HTERT RPE-1 (cell line): ENCODE measurements around the gene MEAK7.

Experiments used
- in situ Hi-C: fragments of 300-500 bp; cut with MboI; formaldehyde crosslinking; loops from 4 replicates; pipeline ENCODE4 v1.14.3; 2020; ENCODE audit warnings: low sequenced_read_pairs

The MEAK7 gene

DNA sequence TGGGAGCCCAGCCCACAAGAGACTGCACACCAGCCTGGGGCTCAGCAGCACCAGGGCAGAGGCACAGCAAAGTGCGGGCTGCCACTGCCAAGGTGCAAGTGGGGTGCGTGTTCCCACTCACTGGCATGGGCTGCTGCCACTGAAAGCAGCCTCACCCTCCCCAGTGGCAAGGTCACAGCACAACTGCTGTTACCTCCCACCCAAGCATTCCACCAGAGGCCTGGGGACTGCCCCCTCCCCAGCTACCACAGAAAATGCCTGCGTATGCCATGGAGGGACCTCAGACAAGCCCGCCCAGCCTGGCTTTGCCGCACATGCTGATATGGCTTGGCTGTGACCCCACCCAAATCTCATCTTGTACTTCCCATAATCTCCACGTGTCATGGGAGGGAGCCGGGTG, 33.1 kb downstream of the MEAK7 start:
- in situ Hi-C loops: no loop called here

DNA sequence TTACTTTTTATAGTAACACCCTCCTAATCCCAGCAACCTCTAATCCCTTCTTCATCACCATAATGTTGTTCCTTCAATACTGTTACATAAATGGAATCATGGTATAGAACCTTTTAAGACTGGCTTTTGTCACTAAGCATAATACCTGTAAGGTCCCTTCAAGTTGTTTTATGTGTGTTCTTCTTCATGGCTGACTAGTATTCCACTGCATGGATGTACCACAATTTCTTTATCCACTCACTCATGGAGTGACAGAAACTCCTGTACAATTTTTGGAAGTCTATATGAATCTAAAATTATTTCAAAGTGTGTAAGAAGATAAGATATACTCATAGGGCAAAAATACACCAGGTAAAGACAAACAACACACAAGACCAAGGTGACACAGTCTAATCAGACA, 36.8 kb downstream of the MEAK7 start:
- in situ Hi-C loops: no loop called here

DNA sequence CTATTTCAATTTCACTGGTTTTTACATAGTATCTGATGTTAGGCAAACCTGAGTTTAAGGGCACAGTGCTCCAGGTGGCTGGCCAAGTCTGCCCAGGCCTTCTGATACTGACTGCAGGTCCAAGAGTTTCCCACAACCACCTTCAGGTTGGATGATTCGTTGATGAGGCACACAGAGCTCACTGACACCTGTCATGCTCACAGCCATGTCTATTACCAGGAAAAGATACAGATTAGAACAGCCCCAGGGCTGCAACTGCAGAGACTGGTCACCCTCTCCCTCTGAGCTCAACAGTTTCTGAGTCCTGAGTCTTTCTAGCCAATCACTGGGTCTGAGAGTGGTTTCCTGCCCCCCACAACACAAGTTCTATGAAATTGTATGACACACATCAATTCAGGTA, 37.2 kb downstream of the MEAK7 start:
- in situ Hi-C loops: no loop called here

DNA sequence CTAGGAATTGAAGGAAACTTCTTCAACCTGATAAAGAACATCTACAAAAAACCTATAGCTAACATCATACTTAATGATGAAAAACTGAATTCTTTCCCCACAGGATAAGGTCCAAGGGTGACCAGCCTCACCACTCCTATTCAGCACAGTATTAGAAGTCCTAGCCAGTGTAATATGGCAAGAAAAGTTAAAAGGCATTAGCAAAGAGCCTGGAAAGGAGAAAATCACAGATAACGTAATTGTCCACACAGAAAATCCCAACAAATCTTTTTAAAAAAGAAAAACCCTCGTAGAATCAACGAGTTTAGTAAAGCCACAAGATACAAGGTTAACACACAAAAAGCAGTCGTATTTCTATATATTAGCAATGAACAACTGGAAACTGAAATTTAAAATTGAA, 37.8 kb downstream of the MEAK7 start:
- in situ Hi-C loops: no loop called here

DNA sequence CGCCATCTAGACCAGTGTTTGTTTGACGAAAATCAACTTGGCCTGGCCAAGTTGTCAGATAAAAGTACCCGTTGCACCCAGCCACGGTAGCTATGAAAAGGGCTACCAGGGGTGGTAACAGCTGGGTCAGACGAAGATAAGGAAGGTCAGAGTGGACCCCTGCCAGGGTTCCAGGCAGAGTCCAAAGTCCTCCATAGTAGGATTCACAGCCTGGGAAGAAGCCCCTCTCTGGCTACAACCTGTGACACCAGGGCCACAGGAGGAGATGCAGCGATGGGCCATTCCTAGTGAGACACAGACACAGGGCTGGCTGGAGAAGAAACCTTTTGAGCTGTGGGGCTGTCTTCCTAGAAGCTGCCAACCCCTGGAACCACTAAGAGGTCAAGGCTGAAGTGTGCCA, 39.3 kb downstream of the MEAK7 start:
- in situ Hi-C loops: no loop called here

DNA sequence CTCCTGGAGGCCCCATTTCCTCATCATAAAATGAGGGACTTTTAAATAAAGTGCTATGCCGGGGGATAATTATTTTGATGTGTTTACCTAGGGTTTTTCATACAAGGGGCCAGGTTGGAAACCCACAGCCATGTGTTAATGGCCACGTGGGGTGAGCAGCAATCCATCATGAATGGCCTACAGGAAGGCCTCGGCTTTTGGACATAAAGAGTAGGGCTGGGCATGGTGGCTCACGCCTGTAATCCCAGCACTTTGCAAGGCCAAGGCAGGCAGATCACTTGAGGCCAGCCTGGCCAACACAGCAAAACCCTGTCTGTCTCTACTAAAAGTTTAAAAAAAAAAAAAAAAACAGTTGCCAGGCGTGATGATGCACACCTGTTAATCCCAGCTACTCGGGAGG, 40.3 kb downstream of the MEAK7 start:
- in situ Hi-C loops: no loop called here

DNA sequence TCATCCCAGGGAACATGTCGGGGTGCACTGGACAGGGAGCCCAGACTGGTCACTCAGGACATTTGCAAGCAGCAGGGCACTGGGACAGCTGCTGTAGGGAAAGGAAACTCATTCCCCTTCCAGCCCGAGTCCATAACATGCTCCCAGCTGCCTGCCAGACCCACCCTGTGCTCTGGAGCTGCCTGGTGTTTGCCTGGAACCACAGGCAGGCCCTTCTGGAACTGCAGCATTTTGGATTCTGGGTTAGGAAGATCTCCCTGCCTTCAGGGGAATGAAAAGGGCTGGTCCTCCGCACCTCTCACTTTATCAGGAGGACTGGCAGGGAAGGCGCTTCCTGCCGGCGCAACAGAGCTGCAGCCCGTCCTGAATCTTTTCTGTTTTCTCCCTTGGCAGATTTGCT, 41.2 kb downstream of the MEAK7 start:
- in situ Hi-C loops: no loop called here

DNA sequence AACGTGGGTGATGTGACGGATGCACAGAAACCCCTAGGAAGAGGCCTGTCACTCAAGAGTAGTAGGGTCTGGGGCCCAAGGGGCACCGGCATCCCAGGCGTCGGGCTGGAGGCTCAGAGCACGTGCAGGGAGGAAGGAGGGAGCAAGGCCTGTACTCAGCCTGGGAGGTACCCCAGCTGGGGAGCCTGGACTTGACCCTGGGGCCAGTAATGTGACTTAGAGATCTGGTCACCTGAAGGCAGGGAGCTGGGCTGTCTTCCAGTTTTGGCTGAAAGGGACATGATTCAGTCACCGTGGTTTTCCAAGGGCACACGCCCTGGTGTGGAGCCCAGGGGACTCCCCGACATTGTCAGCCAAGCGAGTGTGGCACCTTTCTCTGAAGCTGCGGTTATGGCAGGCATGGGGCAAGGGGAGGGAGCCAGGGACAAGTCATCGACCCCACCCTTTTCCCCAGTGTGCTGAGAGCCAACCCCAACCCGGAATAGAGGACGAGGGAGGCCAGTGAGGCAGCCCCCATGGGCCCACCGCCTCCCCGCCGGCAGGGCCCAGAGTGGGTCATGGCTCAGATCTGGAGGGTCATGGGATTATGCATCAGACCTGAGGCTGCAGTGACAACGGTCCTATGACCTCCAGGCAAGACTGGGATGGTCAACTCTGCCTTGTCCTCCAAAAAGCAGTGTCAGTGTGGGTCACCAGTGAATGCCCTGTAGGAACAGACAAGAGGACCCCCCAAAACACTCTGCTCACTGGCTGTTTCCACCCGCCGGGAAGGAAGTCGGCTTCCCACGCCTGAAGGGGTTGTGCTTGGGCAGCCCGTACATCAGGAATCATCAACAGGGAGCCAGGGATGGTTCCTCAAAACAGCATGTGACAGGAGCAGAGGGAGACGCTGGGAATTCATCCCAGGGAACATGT, 41.9 kb downstream of the MEAK7 start:
- in situ Hi-C loops: no loop called here

DNA sequence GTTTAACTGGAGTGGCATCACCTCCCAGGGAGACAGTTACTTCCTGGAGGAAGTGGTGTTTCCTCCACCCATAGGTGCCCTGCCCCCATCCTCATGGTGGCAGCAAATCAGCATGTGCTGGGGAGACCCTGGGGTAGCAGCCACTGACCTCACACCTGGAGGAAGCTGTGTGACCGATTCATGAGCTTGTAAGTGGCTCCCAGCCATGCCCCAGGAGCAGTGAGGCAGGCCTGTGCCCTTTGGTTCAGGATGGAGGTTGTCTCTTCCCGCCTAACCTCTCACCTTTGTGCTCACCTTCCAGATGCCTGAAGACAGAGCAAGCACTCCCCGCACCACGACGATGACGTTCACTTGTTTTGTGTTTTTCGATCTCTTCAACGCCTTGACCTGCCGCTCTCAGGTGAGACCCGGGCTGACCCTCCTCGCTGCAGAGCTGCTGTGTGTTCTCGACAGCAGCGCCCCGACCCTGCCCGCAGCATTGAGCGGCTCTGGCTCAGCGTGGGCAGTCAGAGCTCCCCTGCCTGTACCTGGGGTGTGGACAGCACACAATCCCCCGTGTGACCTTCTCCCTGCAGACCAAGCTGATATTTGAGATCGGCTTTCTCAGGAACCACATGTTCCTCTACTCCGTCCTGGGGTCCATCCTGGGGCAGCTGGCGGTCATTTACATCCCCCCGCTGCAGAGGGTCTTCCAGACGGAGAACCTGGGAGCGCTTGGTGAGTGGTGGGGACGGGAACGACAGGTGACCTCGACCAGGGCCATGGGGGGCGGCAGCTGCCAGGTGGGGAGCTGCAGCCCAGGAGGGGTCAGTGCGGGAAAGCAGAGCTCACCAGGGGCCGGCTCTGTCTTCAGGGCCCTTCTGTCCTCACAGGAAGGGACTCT, 42.8 kb downstream of the MEAK7 start:
- in situ Hi-C loops: no loop called here

DNA sequence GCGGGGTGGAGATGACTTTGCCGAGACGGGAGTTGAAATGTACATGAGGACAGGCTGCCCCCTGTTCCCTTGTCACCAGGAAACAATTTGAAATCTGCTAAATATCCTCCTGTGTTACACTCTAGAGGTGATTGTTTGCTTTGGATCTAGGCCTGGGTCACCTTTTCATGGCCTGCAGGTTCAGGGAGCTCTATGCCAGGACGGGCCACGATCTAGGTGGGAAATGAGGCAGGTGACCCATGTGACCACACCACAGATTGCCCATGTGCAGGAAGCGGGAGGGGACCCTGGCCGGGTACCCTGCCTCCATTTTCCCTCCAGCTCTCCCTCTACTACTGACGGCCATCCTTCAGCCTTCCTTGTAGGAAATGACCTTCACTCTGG, 43.4 kb downstream of the MEAK7 start:
- in situ Hi-C loops: no loop called here

DNA sequence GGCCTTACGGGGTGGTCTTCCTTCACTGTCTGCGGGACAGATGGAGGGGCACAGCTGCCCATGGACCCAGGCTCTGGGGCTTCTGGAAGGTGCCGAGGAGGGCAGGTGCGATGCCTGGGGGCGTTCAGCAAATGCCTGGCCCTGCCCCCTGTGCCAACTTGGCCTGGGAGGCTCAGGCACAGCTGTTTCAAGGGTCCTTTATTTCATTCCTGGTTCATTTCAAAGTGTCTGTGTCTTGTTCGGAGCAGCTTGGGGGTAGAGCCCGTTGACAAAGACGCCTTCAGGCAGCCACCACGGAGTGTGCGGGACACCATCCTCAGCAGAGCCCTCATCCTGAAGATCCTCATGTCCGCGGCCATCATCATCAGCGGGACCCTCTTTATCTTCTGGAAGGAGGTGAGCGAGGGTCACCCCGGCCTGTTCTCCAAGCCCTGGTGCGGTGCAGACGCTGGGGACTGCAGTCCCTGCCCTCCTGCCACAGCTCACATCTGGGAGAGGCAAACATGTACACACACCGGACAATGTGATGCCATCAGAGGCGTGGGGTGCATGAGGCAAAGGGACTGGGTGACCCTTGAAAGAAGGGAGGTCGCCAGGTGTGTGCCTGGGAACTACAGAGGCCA, 43.9 kb downstream of the MEAK7 start:
- in situ Hi-C loops: no loop called here

DNA sequence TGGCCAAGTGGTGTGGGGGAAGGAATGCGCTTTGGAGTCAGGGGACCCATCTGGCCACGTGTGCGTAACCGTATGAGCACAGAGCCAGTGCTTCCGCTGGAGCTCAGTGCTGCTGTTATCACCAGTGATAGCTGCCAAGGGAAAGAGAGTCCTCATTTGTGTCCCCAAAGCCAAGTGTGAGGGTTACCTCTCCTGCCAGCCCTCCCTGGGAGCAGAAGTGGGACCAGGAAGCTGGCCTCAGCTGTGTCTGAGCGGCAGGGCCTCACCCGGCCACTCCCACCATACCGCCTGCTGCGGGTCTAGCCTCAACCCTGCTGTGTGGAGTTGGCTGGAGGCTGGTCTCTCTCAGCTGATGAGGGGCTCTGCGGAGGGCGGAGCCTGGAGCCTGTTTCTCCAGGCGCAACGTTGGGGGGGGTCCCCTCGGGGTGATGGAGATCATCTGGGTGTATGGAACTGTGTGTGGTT, 44.5 kb downstream of the MEAK7 start:
- in situ Hi-C loops: no loop called here

DNA sequence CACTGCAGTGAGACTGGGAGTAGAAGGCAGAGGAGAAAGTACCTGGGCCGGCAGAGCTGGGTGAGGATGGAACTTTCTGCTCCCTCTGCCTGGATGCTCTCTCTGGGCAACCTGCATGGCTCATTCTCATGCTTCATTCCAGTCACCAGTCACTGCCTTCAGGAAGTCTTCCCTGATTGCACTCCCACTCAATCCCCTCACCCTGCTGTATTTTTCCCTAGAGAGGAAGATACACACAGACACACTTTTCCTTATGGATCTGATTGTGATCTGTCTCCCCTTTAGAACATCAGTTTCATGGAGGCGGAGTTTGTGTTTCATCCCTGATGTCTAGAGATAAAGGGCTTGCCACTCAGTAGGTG, 44.9 kb downstream of the MEAK7 start:
- in situ Hi-C loops: no loop called here

DNA sequence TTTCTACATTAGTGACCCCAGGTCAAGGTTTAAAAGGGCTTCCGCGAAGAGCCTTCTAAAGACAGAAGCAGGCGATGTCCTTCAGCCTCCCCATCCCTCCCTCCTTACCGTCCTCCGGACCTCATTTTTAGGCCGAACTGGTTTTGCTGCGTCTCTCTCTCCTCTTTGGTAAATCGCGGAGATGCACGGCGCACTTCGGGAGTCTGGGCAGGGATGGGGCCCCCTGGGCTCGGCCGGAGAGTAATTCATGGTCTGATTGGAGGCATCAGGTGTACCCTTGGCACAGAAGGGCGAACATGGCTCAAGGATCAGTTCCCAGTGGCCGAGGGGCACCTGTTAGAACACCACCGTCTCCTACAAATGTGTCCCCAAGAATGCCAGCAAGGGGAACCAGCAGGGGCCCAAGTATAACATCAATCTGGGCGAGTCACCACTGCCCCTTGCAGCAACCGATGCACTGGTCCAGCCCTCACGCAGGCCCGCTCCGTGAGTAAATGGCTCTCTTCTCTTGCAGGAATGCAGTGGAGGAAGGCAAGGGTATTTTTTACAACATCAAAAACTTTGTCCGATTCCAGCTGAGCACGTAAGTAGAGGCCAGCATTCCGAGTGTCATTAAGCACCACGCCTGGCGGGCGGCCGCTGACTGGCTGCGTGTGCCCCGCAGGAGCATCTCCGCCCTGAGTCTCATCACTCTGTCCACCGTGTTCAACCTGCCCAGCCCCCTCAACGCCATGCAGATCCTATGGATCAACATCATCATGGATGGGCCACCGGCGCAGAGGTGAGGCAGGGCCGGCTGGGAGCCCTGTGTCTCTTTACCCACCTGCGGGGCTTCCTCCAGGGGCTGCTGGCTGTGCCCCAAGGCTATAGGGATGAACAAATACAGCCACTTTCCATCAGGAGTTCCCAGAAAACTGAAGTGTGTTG, 45.6 kb downstream of the MEAK7 start:
- in situ Hi-C loops: no loop called here

DNA sequence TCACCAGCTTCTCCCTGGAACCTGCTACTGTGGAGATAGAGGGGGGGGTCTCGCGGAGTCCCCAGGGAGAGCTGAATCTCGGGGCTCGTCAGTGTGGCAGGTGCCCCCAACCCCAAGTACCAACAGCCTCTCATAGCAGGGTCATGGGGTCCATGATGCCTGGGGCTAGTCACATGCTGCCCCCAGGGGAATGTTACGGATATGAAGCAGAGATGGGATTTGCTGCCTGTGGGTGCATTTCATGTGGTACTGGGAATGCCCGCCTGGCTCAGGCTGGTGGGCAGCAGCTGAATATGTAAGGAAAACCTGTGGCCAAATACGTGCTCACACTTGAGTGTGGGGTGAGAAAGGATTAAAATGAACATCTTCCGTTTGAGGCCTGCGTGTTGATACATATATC, 49.4 kb downstream of the MEAK7 start:
- in situ Hi-C loops: no loop called here
